NB4 (cell line): Measurements from ENCODE around the gene DENND1A.

Experiments used
- CTCF ChIP-seq: IDR thresholded peaks from one replicate; pipeline ENCODE4 v1.5.1; 2012; ENCODE audit warnings: low read depth, low read length
- MAX ChIP-seq: IDR thresholded peaks from 2 replicates; pipeline ENCODE4 v1.6.1; 2011; ENCODE audit warnings: low read depth, low read length

- no peak for TF ChIP-seq CTCF
- TF ChIP-seq MAX = no peak
Measured at GRCh38 chr9:123551734-123552133, 378.2 kb downstream of the DENND1A start.
